Esophagus muscularis mucosa (tissue), 4 donors: ENCODE measurements around the gene LIFR.
A peak's percentile ranks its signal among the peaks of the same experiment; 100 is the strongest.

Experiments
- EP300 ChIP-seq: sonication (generic); formaldehyde crosslinking; IDR thresholded peaks from one replicate; pipeline ENCODE4 v1.6.1; 2017; ENCODE audit warnings: antibody characterized with exemption
- POLR2A ChIP-seq: fragments of 450-650 bp; IDR thresholded peaks from one replicate; pipeline ENCODE4 v1.6.1; 2017; ENCODE audit warnings: antibody characterized with exemption, moderate library complexity, mild to moderate bottlenecking, low read depth
- POLR2AphosphoS5 ChIP-seq, 2 donors: sonication (generic); formaldehyde crosslinking; IDR thresholded peaks; one replicate each; pipeline ENCODE4 v1.6.1; 2017; ENCODE audit warnings: antibody characterized with exemption in 2 of 2
- TF ChIP-seq, protein P1 (sequence below), 3 experiments: fragments of 200-600 bp in 2 of 3; fragments of 450-650 bp in 1 of 3; sonication (generic) in 2 of 3; IDR thresholded peaks; one replicate each; pipeline ENCODE4 v1.5.1; 2017 to 2019; ENCODE audit warnings: antibody characterized with exemption in 3 of 3, mild to moderate bottlenecking in 2 of 3, moderate library complexity in 1 of 3

DNA sequence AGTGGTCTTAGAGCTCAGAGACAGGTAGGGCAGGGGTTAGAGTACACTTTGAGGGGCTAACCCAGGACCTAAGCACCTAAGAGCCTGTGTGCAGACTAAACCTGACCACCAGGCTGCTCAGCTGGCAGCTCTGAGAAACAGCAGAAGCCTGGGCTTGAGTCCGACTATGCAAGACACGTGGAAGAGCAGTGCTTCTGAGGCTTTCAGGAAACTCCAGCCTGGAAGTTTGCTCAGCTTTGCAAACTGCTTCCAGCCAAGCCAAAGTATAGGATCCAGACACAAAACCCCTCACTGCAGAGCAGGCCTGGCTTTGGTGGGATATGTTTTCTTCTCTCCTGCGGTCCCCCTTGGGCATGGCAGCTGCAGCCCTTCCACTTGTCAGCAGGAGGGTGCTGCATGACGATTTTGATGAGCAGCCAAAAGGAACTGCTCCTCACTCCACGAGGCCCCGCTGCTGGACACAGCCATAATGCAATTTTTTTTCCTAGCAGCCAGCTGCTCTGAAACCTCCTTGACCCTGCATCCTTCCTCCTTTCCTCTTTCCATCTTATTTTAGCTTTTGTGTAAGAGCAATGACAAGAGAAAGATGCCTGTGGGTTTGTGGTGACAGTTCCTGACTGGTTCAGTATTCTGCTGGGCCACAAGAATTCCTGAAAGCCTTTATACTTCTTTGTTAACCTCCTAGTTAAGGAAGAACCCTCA is 123.1 kb downstream of the LIFR start:
- TF ChIP-seq, protein P1, sequence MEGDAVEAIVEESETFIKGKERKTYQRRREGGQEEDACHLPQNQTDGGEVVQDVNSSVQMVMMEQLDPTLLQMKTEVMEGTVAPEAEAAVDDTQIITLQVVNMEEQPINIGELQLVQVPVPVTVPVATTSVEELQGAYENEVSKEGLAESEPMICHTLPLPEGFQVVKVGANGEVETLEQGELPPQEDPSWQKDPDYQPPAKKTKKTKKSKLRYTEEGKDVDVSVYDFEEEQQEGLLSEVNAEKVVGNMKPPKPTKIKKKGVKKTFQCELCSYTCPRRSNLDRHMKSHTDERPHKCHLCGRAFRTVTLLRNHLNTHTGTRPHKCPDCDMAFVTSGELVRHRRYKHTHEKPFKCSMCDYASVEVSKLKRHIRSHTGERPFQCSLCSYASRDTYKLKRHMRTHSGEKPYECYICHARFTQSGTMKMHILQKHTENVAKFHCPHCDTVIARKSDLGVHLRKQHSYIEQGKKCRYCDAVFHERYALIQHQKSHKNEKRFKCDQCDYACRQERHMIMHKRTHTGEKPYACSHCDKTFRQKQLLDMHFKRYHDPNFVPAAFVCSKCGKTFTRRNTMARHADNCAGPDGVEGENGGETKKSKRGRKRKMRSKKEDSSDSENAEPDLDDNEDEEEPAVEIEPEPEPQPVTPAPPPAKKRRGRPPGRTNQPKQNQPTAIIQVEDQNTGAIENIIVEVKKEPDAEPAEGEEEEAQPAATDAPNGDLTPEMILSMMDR (IDR thresholded peaks at IDR 0.05) = peak in 1 of 3 experiments; percentile 43
- TF ChIP-seq POLR2AphosphoS5 (IDR thresholded peaks at IDR 0.05) (peak in 1 of 2 donors; percentile 30), EP300 (no peak), POLR2A (no peak)
